Trophoblast cell (in vitro differentiated cells and primary cell): ENCODE data around the gene PLCH1.

Experiments
- DNase-seq, 2 donors: peaks; one replicate each; pipeline ENCODE4 v3.0.0-alpha.2; 2016
- H2AFZ ChIP-seq: 2 replicates; pipeline ENCODE4 v1.6.1; 2013; ENCODE audit warnings: low read length, moderate library complexity, mild to moderate bottlenecking; ENCODE audit not compliant: insufficient read depth, poor library complexity
- H2AK5ac ChIP-seq: 2 replicates; pipeline ENCODE4 v1.6.1; 2013; ENCODE audit warnings: mild to moderate bottlenecking, low read length
- H2BK120ac ChIP-seq: 2 replicates; pipeline ENCODE4 v1.6.1; 2013; ENCODE audit warnings: low read length, mild to moderate bottlenecking, moderate library complexity; ENCODE audit not compliant: insufficient read depth, poor library complexity
- H2BK12ac ChIP-seq: 2 replicates; pipeline ENCODE4 v1.6.1; 2013; ENCODE audit warnings: mild to moderate bottlenecking, low read length, moderate library complexity
- H2BK5ac ChIP-seq: 2 replicates; pipeline ENCODE4 v1.6.1; 2013; ENCODE audit warnings: low read length, low read depth, moderate library complexity, mild to moderate bottlenecking; ENCODE audit not compliant: poor library complexity
- H3K14ac ChIP-seq: 2 replicates; pipeline ENCODE4 v1.6.1; 2013; ENCODE audit warnings: mild to moderate bottlenecking, low read length
- H3K18ac ChIP-seq: 2 replicates; pipeline ENCODE4 v1.6.1; 2013; ENCODE audit warnings: mild to moderate bottlenecking, low read length
- H3K23ac ChIP-seq: 2 replicates; pipeline ENCODE4 v1.6.1; 2013; ENCODE audit warnings: low read length
- H3K27ac ChIP-seq: 2 replicates; pipeline ENCODE4 v1.5.1; 2013; ENCODE audit warnings: low read depth, mild to moderate bottlenecking, inconsistent platforms, low read length, moderate library complexity
- H3K27me3 ChIP-seq: 2 replicates; pipeline ENCODE4 v1.6.1; 2013; ENCODE audit warnings: inconsistent platforms, mild to moderate bottlenecking, low read length, moderate library complexity; ENCODE audit not compliant: insufficient read depth
- H3K36me3 ChIP-seq, 2 experiments: 1 replicate in 1 of 2; 2 replicates in 1 of 2; pipeline ENCODE4 v1.6.1; 2013; ENCODE audit warnings: low read length in 2 of 2, mild to moderate bottlenecking in 2 of 2, moderate library complexity in 1 of 2; ENCODE audit not compliant: insufficient read depth in 2 of 2, control insufficient read depth in 1 of 2
- H3K4ac ChIP-seq: 2 replicates; pipeline ENCODE4 v1.6.1; 2013; ENCODE audit warnings: low read depth, mild to moderate bottlenecking, low read length, moderate library complexity
- H3K4me1 ChIP-seq, 2 experiments: 1 replicate in 1 of 2; 2 replicates in 1 of 2; pipeline ENCODE4 v1.6.1; 2013; ENCODE audit warnings: low read length in 2 of 2, mild to moderate bottlenecking in 2 of 2, moderate library complexity in 1 of 2; ENCODE audit not compliant: insufficient read depth in 2 of 2, control insufficient read depth in 1 of 2
- H3K4me2 ChIP-seq: 2 replicates; pipeline ENCODE4 v1.6.1; 2013; ENCODE audit warnings: inconsistent platforms, mild to moderate bottlenecking, low read length, moderate library complexity
- H3K4me3 ChIP-seq: 2 replicates; pipeline ENCODE4 v1.5.1; 2013; ENCODE audit warnings: mild to moderate bottlenecking, low read depth, low read length, inconsistent platforms
- H3K79me1 ChIP-seq: one replicate; pipeline ENCODE4 v1.6.1; 2013; ENCODE audit warnings: low read length
- H3K79me2 ChIP-seq: 2 replicates; pipeline ENCODE4 v1.6.1; 2013; ENCODE audit warnings: low read length, mild to moderate bottlenecking; ENCODE audit not compliant: control insufficient read depth, insufficient read depth, poor library complexity
- H3K9ac ChIP-seq: 2 replicates; pipeline ENCODE4 v1.6.1; 2013; ENCODE audit warnings: mild to moderate bottlenecking, low read length
- H3K9me3 ChIP-seq: 2 replicates; pipeline ENCODE4 v1.6.1; 2013; ENCODE audit warnings: low read depth, mild to moderate bottlenecking, control low read depth, inconsistent platforms, low read length; ENCODE audit not compliant: insufficient read depth
- H4K12ac ChIP-seq: 2 replicates; pipeline ENCODE4 v1.6.1; 2013; ENCODE audit warnings: low read depth, mild to moderate bottlenecking, low read length, moderate library complexity
- H4K8ac ChIP-seq: 2 replicates; pipeline ENCODE4 v1.6.1; 2013; ENCODE audit warnings: low read depth, mild to moderate bottlenecking, low read length, moderate library complexity
- H4K91ac ChIP-seq: one replicate; pipeline ENCODE4 v1.6.1; 2013; ENCODE audit warnings: low read depth, mild to moderate bottlenecking, low read length, moderate library complexity
- WGBS: extraction: QIAGEN DNeasy Blood & Tissue Kit; methylation state at CpG from one replicate; pipeline ENCODE4 v1.1.7; 2013; ENCODE audit warnings: missing lambda C conversion rate; ENCODE audit not compliant: insufficient read length, insufficient coverage; ENCODE audit errors: extremely low coverage; 5-methylcytosine and 5-hydroxymethylcytosine counted together

The PLCH1 gene

DNA sequence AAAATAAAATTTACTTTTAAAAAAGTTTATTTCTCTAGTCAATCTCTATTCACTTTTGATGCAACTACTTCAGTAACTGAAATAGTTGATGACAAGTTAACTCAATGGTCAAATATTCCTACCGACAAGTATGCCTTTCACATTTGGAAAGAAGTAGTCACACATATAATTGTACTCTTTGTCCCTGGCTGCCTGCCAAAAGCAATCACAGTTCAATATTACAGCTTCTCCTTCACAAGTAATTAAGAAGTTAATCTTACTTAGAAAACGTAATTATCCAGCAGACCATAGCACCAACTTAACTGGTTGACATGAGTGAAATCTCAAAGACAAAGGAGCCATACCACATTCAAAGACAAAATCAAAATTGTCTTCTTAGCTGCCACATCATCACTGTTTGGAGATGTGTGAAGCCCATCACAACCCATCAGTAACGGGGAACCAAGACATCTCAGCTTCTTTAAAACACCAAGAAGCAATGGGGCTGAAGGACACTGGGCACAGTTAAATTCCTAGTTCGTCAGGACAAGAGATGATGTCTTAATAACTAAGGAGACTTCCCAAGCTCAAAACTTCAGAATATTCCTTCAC is 86.1 kb downstream of the PLCH1 start:
- Histone ChIP-seq H3K4me2 (no peak overlapping the region), H2AFZ (no peak overlapping the region), H3K4me3 (no peak overlapping the region), H3K79me1 (no peaks in the 10 kb centered on the region), H4K91ac (no peak overlapping the region), H3K23ac (no peak overlapping the region), H2BK120ac (no peak overlapping the region), H2BK5ac (no peak overlapping the region), H4K12ac (no peak overlapping the region), H3K4me1 (no peaks in the 10 kb centered on the region), H4K8ac (no peak overlapping the region), H3K14ac (no peak overlapping the region), H2AK5ac (no peak overlapping the region), H2BK12ac (no peak overlapping the region), H3K79me2 (no peaks in the 10 kb centered on the region), H3K27ac (no peak overlapping the region), H3K36me3 (no peaks in the 10 kb centered on the region), H3K9me3 (no peaks in the 10 kb centered on the region), H3K4ac (no peak overlapping the region), H3K18ac (no peak overlapping the region), H3K27me3 (no peaks in the 10 kb centered on the region), H3K9ac (no peak overlapping the region)
- no CpG with 5 or more reads among the region's 4 CpGs for WGBS
- no peak for DNase-seq

DNA sequence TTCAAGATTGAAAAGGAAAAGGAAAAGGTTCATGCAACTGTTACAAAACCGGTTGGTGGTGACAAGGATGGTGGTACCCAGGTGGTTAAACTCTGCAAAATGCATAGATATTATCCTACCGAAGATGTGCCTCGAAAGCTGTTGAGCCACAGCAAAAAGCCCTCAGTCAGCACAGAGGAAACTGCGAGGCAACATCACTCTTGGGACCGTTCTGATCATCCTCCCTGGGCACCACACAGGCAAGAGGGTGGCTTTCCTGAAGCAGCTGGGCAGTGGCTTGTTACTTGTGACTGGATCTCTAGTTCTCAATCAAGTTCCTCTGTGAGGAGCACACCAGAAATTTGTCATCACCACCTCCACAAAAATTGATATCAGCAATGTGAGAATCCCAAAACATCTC is 86.9 kb downstream of the PLCH1 start:
- no peak overlapping the region for H3K4ac ChIP-seq
- no peak overlapping the region for H3K4me2 ChIP-seq
- no peak for DNase-seq
- H3K27me3 ChIP-seq = no peaks in the 10 kb centered on the region
- no peak overlapping the region for H2BK5ac ChIP-seq
- H3K23ac ChIP-seq = no peak overlapping the region
- no peak overlapping the region for H4K91ac ChIP-seq
- H2AFZ ChIP-seq = no peak overlapping the region
- WGBS = no CpG with 5 or more reads among the region's 5 CpGs
- H3K9me3 ChIP-seq = no peaks in the 10 kb centered on the region
- H4K12ac ChIP-seq = no peak overlapping the region
- no peak overlapping the region for H2BK12ac ChIP-seq
- H2BK120ac ChIP-seq = no peak overlapping the region
- H3K4me3 ChIP-seq = no peak overlapping the region
- no peak overlapping the region for H3K9ac ChIP-seq
- no peaks in the 10 kb centered on the region for H3K4me1 ChIP-seq
- no peak overlapping the region for H3K18ac ChIP-seq
- no peak overlapping the region for H2AK5ac ChIP-seq
- H3K79me2 ChIP-seq = no peaks in the 10 kb centered on the region
- H3K27ac ChIP-seq = no peak overlapping the region
- no peak overlapping the region for H4K8ac ChIP-seq
- no peaks in the 10 kb centered on the region for H3K36me3 ChIP-seq
- no peaks in the 10 kb centered on the region for H3K79me1 ChIP-seq
- no peak overlapping the region for H3K14ac ChIP-seq

DNA sequence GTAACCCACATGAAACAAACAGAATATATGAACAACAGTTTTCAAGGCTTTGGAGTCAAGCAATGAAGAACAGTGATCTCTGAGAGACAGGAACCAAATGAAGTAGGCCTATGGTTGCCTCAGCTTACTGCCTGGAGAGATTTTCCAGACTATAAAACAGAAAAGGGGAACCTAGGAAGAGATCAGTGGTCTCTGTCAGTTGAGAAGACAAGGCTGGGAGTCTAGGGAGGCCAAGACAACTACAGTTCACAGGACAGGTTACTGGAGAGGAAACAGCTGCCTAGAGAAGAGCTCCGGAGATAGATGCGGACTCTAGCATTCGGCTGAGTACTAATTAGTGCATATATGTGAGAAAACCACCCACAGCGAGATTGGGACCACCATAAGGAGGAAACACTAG is 87.7 kb downstream of the PLCH1 start:
- no peak overlapping the region for H4K12ac ChIP-seq
- H3K36me3 ChIP-seq = no peaks in the 10 kb centered on the region
- no peak overlapping the region for H3K4ac ChIP-seq
- no peaks in the 10 kb centered on the region for H3K4me1 ChIP-seq
- H3K27me3 ChIP-seq = no peaks in the 10 kb centered on the region
- no peaks in the 10 kb centered on the region for H3K79me1 ChIP-seq
- H3K18ac ChIP-seq = no peak overlapping the region
- H4K91ac ChIP-seq = no peak overlapping the region
- WGBS = no CpG with 5 or more reads among the region's 4 CpGs
- no peak overlapping the region for H3K4me3 ChIP-seq
- no peak overlapping the region for H3K14ac ChIP-seq
- H2BK120ac ChIP-seq = no peak overlapping the region
- no peak overlapping the region for H3K9ac ChIP-seq
- no peak for DNase-seq
- no peak overlapping the region for H4K8ac ChIP-seq
- H3K79me2 ChIP-seq = no peaks in the 10 kb centered on the region
- H3K27ac ChIP-seq = no peak overlapping the region
- H2AFZ ChIP-seq = no peak overlapping the region
- no peak overlapping the region for H3K4me2 ChIP-seq
- no peak overlapping the region for H2AK5ac ChIP-seq
- no peak overlapping the region for H3K23ac ChIP-seq
- no peaks in the 10 kb centered on the region for H3K9me3 ChIP-seq
- H2BK12ac ChIP-seq = no peak overlapping the region
- no peak overlapping the region for H2BK5ac ChIP-seq

DNA sequence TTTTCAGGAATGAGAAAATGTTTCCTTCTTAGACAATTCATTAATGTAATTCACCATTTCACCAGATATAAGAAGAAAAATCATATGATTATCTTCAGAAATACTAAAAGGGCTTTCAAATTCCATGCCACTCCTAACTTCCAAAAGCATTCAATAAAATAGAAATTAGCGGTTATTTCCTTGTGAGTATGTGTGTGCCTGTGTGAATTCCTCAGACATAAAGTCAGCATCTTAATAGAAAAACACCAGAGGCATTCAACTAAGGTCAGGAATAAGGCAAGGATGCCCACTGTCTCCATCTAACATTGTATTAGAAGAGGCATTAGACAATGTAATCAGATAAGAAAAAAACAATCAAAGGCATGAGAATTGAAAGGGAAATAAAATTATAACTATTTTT is 88.4 kb downstream of the PLCH1 start:
- no peak overlapping the region for H3K4ac ChIP-seq
- no peak overlapping the region for H3K4me2 ChIP-seq
- H2BK12ac ChIP-seq = no peak overlapping the region
- no peak overlapping the region for H2AK5ac ChIP-seq
- no peak overlapping the region for H3K23ac ChIP-seq
- WGBS = no CpG with 5 or more reads among the region's 1 CpG
- H3K9me3 ChIP-seq = no peaks in the 10 kb centered on the region
- no peak overlapping the region for H2BK5ac ChIP-seq
- H4K91ac ChIP-seq = no peak overlapping the region
- H3K27ac ChIP-seq = no peak overlapping the region
- H3K4me1 ChIP-seq = no peaks in the 10 kb centered on the region
- H3K4me3 ChIP-seq = no peak overlapping the region
- H3K18ac ChIP-seq = no peak overlapping the region
- H2BK120ac ChIP-seq = no peak overlapping the region
- no peaks in the 10 kb centered on the region for H3K79me2 ChIP-seq
- H2AFZ ChIP-seq = no peak overlapping the region
- no peak for DNase-seq
- no peaks in the 10 kb centered on the region for H3K36me3 ChIP-seq
- no peak overlapping the region for H4K8ac ChIP-seq
- H3K14ac ChIP-seq = no peak overlapping the region
- H3K79me1 ChIP-seq = no peaks in the 10 kb centered on the region
- no peak overlapping the region for H3K9ac ChIP-seq
- no peaks in the 10 kb centered on the region for H3K27me3 ChIP-seq
- no peak overlapping the region for H4K12ac ChIP-seq
